CD4-positive, alpha-beta memory T cell (primary cell): ENCODE measurements around the gene ARMC9. TPM values are rescaled to one million over a fixed set of nuclear protein-coding genes. Genes with fewer than 3 reads are reported as not detected.
"Not testable (repeated sequence)": the region's sequence is repeated elsewhere in the genome, so short reads cannot be mapped to it uniquely, and the experiment has no call there.

Experiments
- CTCF ChIA-PET: fragments of 350-600 bp; sonication (Branson Sonifier 250); formaldehyde crosslinking; loops from one replicate; lab custom pipeline; 2021; ENCODE audit warnings: inconsistent platforms; ENCODE audit not compliant: partially characterized antibody; lab: Charles Lee
- POLR2A ChIA-PET: fragments of 350-600 bp; sonication (Branson Sonifier 250); formaldehyde crosslinking; loops from one replicate; lab custom pipeline; 2021; ENCODE audit not compliant: partially characterized antibody; lab: Charles Lee
- DNase-seq, 5 donors: peaks; one replicate each; pipeline versions ENCODE4 v3.0.0 to v3.0.0-alpha.2; 2020 to 2022; ENCODE audit warnings: mixed read lengths in 1 of 5
- H3K27ac ChIP-seq: one replicate; pipeline ENCODE4 v1.7.0; 2013; ENCODE audit warnings: low read depth, low read length
- H3K27me3 ChIP-seq: 2 replicates; pipeline ENCODE4 v1.7.0; 2013; ENCODE audit warnings: mild to moderate bottlenecking, low read length, moderate library complexity; ENCODE audit not compliant: insufficient read depth
- H3K36me3 ChIP-seq: 2 replicates; pipeline ENCODE4 v1.7.0; 2013; ENCODE audit warnings: mild to moderate bottlenecking, low read length, moderate library complexity; ENCODE audit not compliant: insufficient read depth
- H3K4me1 ChIP-seq: 2 replicates; pipeline ENCODE4 v1.7.0; 2013; ENCODE audit warnings: mild to moderate bottlenecking, low read length, moderate library complexity; ENCODE audit not compliant: insufficient read depth
- H3K4me3 ChIP-seq, 2 donors: one replicate each; pipeline ENCODE4 v1.7.0; 2013; ENCODE audit warnings: low read length in 2 of 2, mild to moderate bottlenecking in 1 of 2
- H3K9me3 ChIP-seq, 2 donors: one replicate each; pipeline ENCODE4 v1.7.0; 2013; ENCODE audit warnings: low read length in 2 of 2, control low read depth in 1 of 2; ENCODE audit not compliant: control insufficient read depth in 1 of 2
- H3K27ac Mint-ChIP-seq, 7 donors: one replicate each; pipeline ENCODE4 v1.8.0; 2020 to 2021; ENCODE audit warnings: mixed read lengths in 7 of 7, mild to moderate bottlenecking in 6 of 7, inconsistent platforms in 3 of 7, moderate library complexity in 3 of 7
- H3K27me3 Mint-ChIP-seq, 2 donors: one replicate each; pipeline ENCODE4 v1.8.0; 2020 to 2021; ENCODE audit warnings: mixed read lengths in 2 of 2
- H3K36me3 Mint-ChIP-seq, 2 donors: one replicate each; pipeline ENCODE4 v1.8.0; 2020 to 2021; ENCODE audit warnings: mixed read lengths in 2 of 2, inconsistent platforms in 1 of 2, mild to moderate bottlenecking in 1 of 2
- H3K4me1 Mint-ChIP-seq, 4 donors: one replicate each; pipeline ENCODE4 v1.8.0; 2020 to 2021; ENCODE audit warnings: mixed read lengths in 4 of 4, mild to moderate bottlenecking in 1 of 4
- H3K4me3 Mint-ChIP-seq, 8 donors: one replicate each; pipeline ENCODE4 v1.8.0; 2020 to 2021; ENCODE audit warnings: mixed read lengths in 8 of 8, mild to moderate bottlenecking in 7 of 8, moderate library complexity in 6 of 8, inconsistent platforms in 3 of 8
- H3K9me3 Mint-ChIP-seq, 8 donors: one replicate each; pipeline ENCODE4 v1.8.0; 2020 to 2021; ENCODE audit warnings: mixed read lengths in 8 of 8, mild to moderate bottlenecking in 5 of 8, inconsistent platforms in 3 of 8, moderate library complexity in 1 of 8
- intact Hi-C: fragments of 100-400 bp; cut with micrococcal nuclease; formaldehyde crosslinking; loops from one replicate; pipeline ENCODE4 v1.15.1; 2023
- polyA plus RNA-seq, 2 donors: library from polyadenylated mRNA; unstranded; fragments of 300-500 nt; fragmentation: Illumina TruSeq; gene quantifications; one replicate each; pipeline ENCODE4 v1.2.3, GENCODE V29; 2021
- total RNA-seq, 2 experiments: library from RNA; stranded (reverse); gene quantifications; one replicate each; pipeline ENCODE4 v1.2.3, GENCODE V29; 2021

Gene ARMC9
- total and polyA plus RNA-seq, 4 experiments from 2014 or later: 0.50 to 1.4 (median 1.1) TPM; not detected in 1

- intact Hi-C loops: no loop called here
- H3K27ac ChIP-seq: no peak overlapping the region
- Mint-ChIP-seq H3K27me3 (peaks cover 2 to 14% of the 10 kb centered on the region in 2 donors), H3K27ac (no peak overlapping the region), H3K36me3 (no peaks in the 10 kb centered on the region), H3K9me3 (no peaks in the 10 kb centered on the region), H3K4me1 (no peaks in the 10 kb centered on the region), H3K4me3 (no peak overlapping the region)
- POLR2A ChIA-PET: no interaction called here
- H3K4me1 ChIP-seq: no peaks in the 10 kb centered on the region
- H3K27me3 ChIP-seq: no peaks in the 10 kb centered on the region
- no peaks in the 10 kb centered on the region for H3K36me3 ChIP-seq
- CTCF ChIA-PET: no interaction called here
- DNase-seq: no peak
- no peak overlapping the region for H3K4me3 ChIP-seq
- no peaks in the 10 kb centered on the region for H3K9me3 ChIP-seq
Measured at GRCh38 chr2:231343988-231344387, 145.6 kb downstream of the ARMC9 start.

GRCh38 chr2:231344851-231345250, 146.4 kb downstream of the ARMC9 start:
- Mint-ChIP-seq H3K27ac (no peak overlapping the region), H3K4me3 (no peak overlapping the region), H3K36me3 (no peaks in the 10 kb centered on the region), H3K27me3 (peaks cover 4 to 14% of the 10 kb centered on the region in 2 donors), H3K4me1 (no peaks in the 10 kb centered on the region), H3K9me3 (no peaks in the 10 kb centered on the region)
- H3K27ac ChIP-seq: no peak overlapping the region
- ChIA-PET POLR2A (no interaction called here), CTCF (no interaction called here)
- no peaks in the 10 kb centered on the region for H3K9me3 ChIP-seq
- no peaks in the 10 kb centered on the region for H3K27me3 ChIP-seq
- no peaks in the 10 kb centered on the region for H3K36me3 ChIP-seq
- H3K4me3 ChIP-seq: no peak overlapping the region
- no peaks in the 10 kb centered on the region for H3K4me1 ChIP-seq
- DNase-seq: no peak
- intact Hi-C loops: no loop called here

- H3K4me3 ChIP-seq: no peak overlapping the region
- no peak for DNase-seq
- POLR2A ChIA-PET: no interaction called here
- intact Hi-C loops: no loop called here
- Mint-ChIP-seq H3K9me3 (no peaks in the 10 kb centered on the region), H3K36me3 (no peaks in the 10 kb centered on the region), H3K27me3 (peaks cover 4 to 12% of the 10 kb centered on the region in 2 donors), H3K27ac (no peak overlapping the region), H3K4me1 (no peaks in the 10 kb centered on the region), H3K4me3 (no peak overlapping the region)
- H3K36me3 ChIP-seq: no peaks in the 10 kb centered on the region
- H3K9me3 ChIP-seq: no peaks in the 10 kb centered on the region
- no peaks in the 10 kb centered on the region for H3K4me1 ChIP-seq
- H3K27me3 ChIP-seq: no peaks in the 10 kb centered on the region
- CTCF ChIA-PET: no interaction called here
- H3K27ac ChIP-seq: no peak overlapping the region
Measured at GRCh38 chr2:231347081-231347480, 148.7 kb downstream of the ARMC9 start.

- Histone ChIP-seq H3K4me1 (no peaks in the 10 kb centered on the region), H3K9me3 (no peaks in the 10 kb centered on the region), H3K36me3 (no peaks in the 10 kb centered on the region), H3K4me3 (no peak overlapping the region), H3K27ac (no peak overlapping the region), H3K27me3 (no peaks in the 10 kb centered on the region)
- Mint-ChIP-seq H3K36me3 (no peaks in the 10 kb centered on the region), H3K4me1 (no peaks in the 10 kb centered on the region), H3K9me3 (no peaks in the 10 kb centered on the region), H3K27ac (no peak overlapping the region), H3K27me3 (peaks cover 4 to 13% of the 10 kb centered on the region in 2 donors), H3K4me3 (no peak overlapping the region)
- ChIA-PET POLR2A (no interaction called here), CTCF (no interaction called here)
- intact Hi-C loops: no loop called here
- DNase-seq: no peak
Measured at GRCh38 chr2:231347638-231348037, 149.2 kb downstream of the ARMC9 start.

- Mint-ChIP-seq H3K9me3 (no peaks in the 10 kb centered on the region), H3K4me1 (no peaks in the 10 kb centered on the region), H3K27ac (no peak overlapping the region), H3K4me3 (no peak overlapping the region), H3K27me3 (peaks cover 4 to 13% of the 10 kb centered on the region in 2 donors), H3K36me3 (no peaks in the 10 kb centered on the region)
- POLR2A ChIA-PET: no interaction called here
- Histone ChIP-seq H3K27ac (no peak overlapping the region), H3K36me3 (no peaks in the 10 kb centered on the region), H3K4me1 (no peaks in the 10 kb centered on the region), H3K4me3 (no peak overlapping the region), H3K9me3 (no peaks in the 10 kb centered on the region), H3K27me3 (no peaks in the 10 kb centered on the region)
- CTCF ChIA-PET: no interaction called here
- intact Hi-C loops: no loop called here
- no peak for DNase-seq
Measured at GRCh38 chr2:231348173-231348572, 149.7 kb downstream of the ARMC9 start.

GRCh38 chr2:231348704-231349373, 150.4 kb downstream of the ARMC9 start:
- H3K4me1 Mint-ChIP-seq: no peaks in the 10 kb centered on the region
- POLR2A ChIA-PET: no interaction called here
- peaks cover 4 to 13% of the 10 kb centered on the region in 2 donors for H3K27me3 Mint-ChIP-seq
- H3K4me3 Mint-ChIP-seq: no peak overlapping the region
- Histone ChIP-seq H3K4me3 (no peak overlapping the region), H3K27me3 (no peaks in the 10 kb centered on the region), H3K4me1 (no peaks in the 10 kb centered on the region), H3K9me3 (no peaks in the 10 kb centered on the region), H3K27ac (no peak overlapping the region), H3K36me3 (no peaks in the 10 kb centered on the region)
- no peak overlapping the region for H3K27ac Mint-ChIP-seq
- intact Hi-C loops: no loop called here
- no peaks in the 10 kb centered on the region for H3K9me3 Mint-ChIP-seq
- no peaks in the 10 kb centered on the region for H3K36me3 Mint-ChIP-seq
- DNase-seq: no peak
- CTCF ChIA-PET: no interaction called here

- H3K27me3 Mint-ChIP-seq: peaks cover 4 to 11% of the 10 kb centered on the region in 2 donors
- H3K4me3 Mint-ChIP-seq, CTCF ChIA-PET, H3K4me1 ChIP-seq, H3K4me1 Mint-ChIP-seq, H3K4me3 ChIP-seq, intact Hi-C loops, POLR2A ChIA-PET, H3K36me3 Mint-ChIP-seq, H3K27me3 ChIP-seq, H3K36me3 ChIP-seq, H3K9me3 ChIP-seq, H3K27ac ChIP-seq, H3K9me3 Mint-ChIP-seq, H3K27ac Mint-ChIP-seq, DNase-seq: not testable (repeated sequence)
Measured at GRCh38 chr2:231349374-231349735, 150.9 kb downstream of the ARMC9 start.

- ChIA-PET POLR2A (no interaction called here), CTCF (no interaction called here)
- Mint-ChIP-seq H3K4me1 (no peaks in the 10 kb centered on the region), H3K4me3 (no peak overlapping the region), H3K27me3 (peaks cover 4 to 9% of the 10 kb centered on the region in 2 donors), H3K36me3 (no peaks in the 10 kb centered on the region), H3K9me3 (no peaks in the 10 kb centered on the region), H3K27ac (no peak overlapping the region)
- Histone ChIP-seq H3K9me3 (no peaks in the 10 kb centered on the region), H3K4me1 (no peaks in the 10 kb centered on the region), H3K27ac (no peak overlapping the region), H3K27me3 (no peaks in the 10 kb centered on the region), H3K36me3 (no peaks in the 10 kb centered on the region), H3K4me3 (no peak overlapping the region)
- no peak for DNase-seq
- intact Hi-C loops: no loop called here
Measured at GRCh38 chr2:231351648-231352047, 153.2 kb downstream of the ARMC9 start.
